CD14-positive monocyte (primary cell): ENCODE data around the gene RASGRP1. TPM values are rescaled to one million over a fixed set of nuclear protein-coding genes. Genes with fewer than 3 reads are reported as not detected.

Experiments
- DNase-seq, 3 donors: peaks; one replicate each; pipeline ENCODE4 v3.0.0-alpha.2; 2011 to 2022
- H2AFZ ChIP-seq: 2 replicates; pipeline ENCODE4 v1.6.0; 2012; ENCODE audit warnings: mild to moderate bottlenecking, low read depth, low read length, inconsistent platforms; ENCODE audit not compliant: insufficient read depth, poor library complexity, severe bottlenecking
- H3K27ac ChIP-seq, 2 donors: 1 replicate in 1 of 2; 2 replicates in 1 of 2; pipeline ENCODE4 v1.5.1; 2012 to 2013; ENCODE audit warnings: low read length in 2 of 2, control low read depth in 1 of 2, inconsistent platforms in 1 of 2, low read depth in 1 of 2, mild to moderate bottlenecking in 1 of 2
- H3K27me3 ChIP-seq, 2 donors: one replicate each; pipeline versions ENCODE4 v1.6.0 to v1.6.1; 2011 to 2013; ENCODE audit warnings: low read length in 2 of 2; ENCODE audit not compliant: control insufficient read depth in 2 of 2, insufficient read depth in 2 of 2
- H3K36me3 ChIP-seq, 2 donors: replicated peaks in 1 of 2; 1 replicate in 1 of 2; 2 replicates in 1 of 2; pipeline versions ENCODE4 v1.5.1 to v1.6.1; 2012 to 2013; ENCODE audit warnings: low read length in 2 of 2, control low read depth in 1 of 2, inconsistent platforms in 1 of 2, mild to moderate bottlenecking in 1 of 2; ENCODE audit not compliant: insufficient read depth in 2 of 2, control insufficient read depth in 1 of 2
- H3K4me1 ChIP-seq, 2 donors: 1 replicate in 1 of 2; 2 replicates in 1 of 2; pipeline versions ENCODE4 v1.5.1 to v1.6.1; 2012 to 2013; ENCODE audit warnings: low read length in 2 of 2, control low read depth in 1 of 2, inconsistent platforms in 1 of 2, mild to moderate bottlenecking in 1 of 2, moderate library complexity in 1 of 2; ENCODE audit not compliant: insufficient read depth in 2 of 2, control insufficient read depth in 1 of 2
- H3K4me2 ChIP-seq: replicated peaks from 2 replicates; pipeline ENCODE3; 2012; ENCODE audit warnings: low read length, moderate library complexity, mild to moderate bottlenecking; ENCODE audit not compliant: poor library complexity, severe bottlenecking; ENCODE audit errors: extremely low read depth
- H3K4me3 ChIP-seq, 3 experiments: fragments of 200-600 bp in 1 of 3; sonication (generic) in 1 of 3; replicated peaks in 1 of 3; 1 replicate in 2 of 3; 2 replicates in 1 of 3; pipeline ENCODE4 v1.5.1; 2011 to 2013; ENCODE audit warnings: low read length in 3 of 3, mild to moderate bottlenecking in 3 of 3, control low read depth in 2 of 3, low read depth in 2 of 3, inconsistent platforms in 1 of 3, moderate library complexity in 1 of 3
- H3K79me2 ChIP-seq: 2 replicates; pipeline ENCODE4 v1.6.0; 2012; ENCODE audit warnings: mild to moderate bottlenecking, control low read depth, inconsistent platforms, low read length, moderate library complexity; ENCODE audit not compliant: insufficient read depth
- H3K9ac ChIP-seq: 2 replicates; pipeline ENCODE4 v1.6.0; 2017; ENCODE audit warnings: low read length, mild to moderate bottlenecking; ENCODE audit not compliant: insufficient read depth, poor library complexity, severe bottlenecking
- H3K9me3 ChIP-seq, 2 donors: replicated peaks in 1 of 2; 1 replicate in 1 of 2; 2 replicates in 1 of 2; pipeline versions ENCODE4 v1.5.1 to v1.6.1; 2012 to 2013; ENCODE audit warnings: low read length in 2 of 2, control low read depth in 1 of 2; ENCODE audit not compliant: control insufficient read depth in 1 of 2, insufficient read depth in 1 of 2
- H4K20me1 ChIP-seq: 2 replicates; pipeline ENCODE4 v1.6.0; 2012; ENCODE audit warnings: mild to moderate bottlenecking, low read length, control low read depth, moderate library complexity; ENCODE audit not compliant: insufficient read depth
- H3K27ac Mint-ChIP-seq, 7 donors: one replicate each; pipeline ENCODE4 v1.8.0; 2020; ENCODE audit warnings: mild to moderate bottlenecking in 7 of 7, mixed read lengths in 7 of 7, moderate library complexity in 6 of 7, inconsistent platforms in 2 of 7
- H3K27me3 Mint-ChIP-seq, 3 donors: one replicate each; pipeline ENCODE4 v1.8.0; 2021 to 2022; ENCODE audit warnings: low read depth in 3 of 3, mild to moderate bottlenecking in 3 of 3, mixed read lengths in 3 of 3, moderate library complexity in 3 of 3, inconsistent platforms in 1 of 3
- H3K36me3 Mint-ChIP-seq, 2 donors: one replicate each; pipeline ENCODE4 v1.8.0; 2020; ENCODE audit warnings: mixed read lengths in 2 of 2, inconsistent platforms in 1 of 2, mild to moderate bottlenecking in 1 of 2
- H3K4me1 Mint-ChIP-seq: one replicate; pipeline ENCODE4 v1.8.0; 2020; ENCODE audit warnings: mild to moderate bottlenecking, mixed read lengths
- H3K4me3 Mint-ChIP-seq, 2 donors: one replicate each; pipeline ENCODE4 v1.8.0; 2020; ENCODE audit warnings: mild to moderate bottlenecking in 2 of 2, mixed read lengths in 2 of 2, moderate library complexity in 1 of 2
- H3K9me3 Mint-ChIP-seq, 7 donors: one replicate each; pipeline ENCODE4 v1.8.0; 2020 to 2022; ENCODE audit warnings: mixed read lengths in 7 of 7, mild to moderate bottlenecking in 6 of 7, moderate library complexity in 6 of 7, inconsistent platforms in 2 of 7
- CTCF ChIP-seq: fragments of 200-600 bp; IDR thresholded peaks from one replicate; pipeline ENCODE4 v1.8.0; 2022; ENCODE audit warnings: antibody characterized with exemption, mild to moderate bottlenecking
- WGBS: methylation state at CpG from one replicate; pipeline ENCODE4 v1.1.5; 2013; ENCODE audit warnings: missing lambda C conversion rate; ENCODE audit not compliant: insufficient coverage; 5-methylcytosine and 5-hydroxymethylcytosine counted together
- intact Hi-C, 2 donors: fragments of 100-400 bp; cut with micrococcal nuclease; formaldehyde crosslinking; loops; one replicate each; pipeline versions ENCODE4 v1.15.0 to v1.15.1; 2023
- polyA plus RNA-seq, 3 donors: library from polyadenylated mRNA; depleted of rRNA in 1 of 3; unstranded in 2 of 3; stranded (reverse) in 1 of 3; fragments of 300-500 nt in 2 of 3; fragments of >200 nt in 1 of 3; fragmentation: Illumina TruSeq in 2 of 3; gene quantifications; 1 replicate in 2 of 3; 2 replicates in 1 of 3; pipeline ENCODE4 v1.2.3, GENCODE V29; 2012 to 2021

The RASGRP1 gene
- polyA plus RNA-seq, 3 donors = 0.05 to 0.38 (median 0.13) TPM

- Mint-ChIP-seq H3K4me3 (no peak overlapping the region), H3K27me3 (peaks cover 0 to 3% (median 3%) of the 10 kb centered on the region in 3 donors), H3K27ac (no peak overlapping the region), H3K9me3 (no peaks in the 10 kb centered on the region), H3K36me3 (no peaks in the 10 kb centered on the region), H3K4me1 (no peaks in the 10 kb centered on the region)
- no peak for DNase-seq
- no peaks in the 10 kb centered on the region for H4K20me1 ChIP-seq
- no peak overlapping the region for H3K4me2 ChIP-seq
- H3K79me2 ChIP-seq = no peaks in the 10 kb centered on the region
- no peak overlapping the region for H2AFZ ChIP-seq
- no peak overlapping the region for H3K4me3 ChIP-seq
- no peak overlapping the region for H3K27ac ChIP-seq
- no peak for TF ChIP-seq CTCF
- no peaks in the 10 kb centered on the region for H3K9me3 ChIP-seq
- intact Hi-C loops = no loop called here
- H3K4me1 ChIP-seq = no peaks in the 10 kb centered on the region
- H3K9ac ChIP-seq = no peak overlapping the region
- H3K36me3 ChIP-seq = no peaks in the 10 kb centered on the region
- no peaks in the 10 kb centered on the region for H3K27me3 ChIP-seq
- 90% methylated on average over 3 of the region's 3 CpGs for WGBS
These were observed 56.0 kb downstream of the RASGRP1 start for GRCh38 chr15:38508647-38509046.

GRCh38 chr15:38507570-38507969 is 57.0 kb downstream of the RASGRP1 start:
- no peaks in the 10 kb centered on the region for H3K9me3 Mint-ChIP-seq
- Histone ChIP-seq H4K20me1 (no peaks in the 10 kb centered on the region), H3K36me3 (no peaks in the 10 kb centered on the region), H3K9me3 (no peaks in the 10 kb centered on the region), H3K79me2 (no peaks in the 10 kb centered on the region), H3K27ac (no peak overlapping the region), H3K9ac (no peak overlapping the region), H3K4me1 (no peaks in the 10 kb centered on the region), H2AFZ (no peak overlapping the region), H3K27me3 (no peaks in the 10 kb centered on the region), H3K4me3 (no peak overlapping the region), H3K4me2 (no peak overlapping the region)
- no peak overlapping the region for H3K4me3 Mint-ChIP-seq
- no peak for TF ChIP-seq CTCF
- H3K36me3 Mint-ChIP-seq = no peaks in the 10 kb centered on the region
- 93% methylated on average over 4 of the region's 7 CpGs for WGBS
- no peak for DNase-seq
- H3K27me3 Mint-ChIP-seq = peaks cover 0 to 3% (median 0%) of the 10 kb centered on the region in 3 donors
- H3K27ac Mint-ChIP-seq = no peak overlapping the region
- no peaks in the 10 kb centered on the region for H3K4me1 Mint-ChIP-seq
- intact Hi-C loops = no loop called here
